Stimulated activated CD8-positive, alpha-beta memory T cell treated with anti-CD3 and anti-CD28 coated beads, Interleukin-7, amount 100 ng/mL, for 1 hour (primary cell): ENCODE results near the gene SLC1A6.
"Not testable (repeated sequence)": the region's sequence is repeated elsewhere in the genome, so short reads cannot be mapped to it uniquely, and the experiment has no call there.

Experiments used
- DNase-seq, 2 donors: peaks; one replicate each; pipeline ENCODE4 v3.0.0-alpha.2; 2020; ENCODE audit warnings: low read depth in 2 of 2

SLC1A6 gene

GRCh38 chr19:14957464-14957863 is 22.2 kb downstream of the SLC1A6 start:
- DNase-seq: no peak

GRCh38 chr19:14954071-14954655 is 25.5 kb downstream of the SLC1A6 start:
- DNase-seq: no peak

- no peak for DNase-seq
These were observed 26.9 kb downstream of the SLC1A6 start for GRCh38 chr19:14952767-14953166.

- DNase-seq: no peak
These were observed 29.2 kb downstream of the SLC1A6 start for GRCh38 chr19:14950421-14950820.

GRCh38 chr19:14949876-14950275 is 29.8 kb downstream of the SLC1A6 start:
- no peak for DNase-seq

- not testable (repeated sequence) for DNase-seq
These were observed 30.3 kb downstream of the SLC1A6 start for GRCh38 chr19:14949413-14949812.

GRCh38 chr19:14944456-14944855 is 35.2 kb downstream of the SLC1A6 start:
- no peak for DNase-seq

- DNase-seq: no peak
These were observed 36.1 kb downstream of the SLC1A6 start for GRCh38 chr19:14943601-14944000.

- DNase-seq: no peak
These were observed 38.5 kb downstream of the SLC1A6 start, which contains the start of gene OR7C2 for GRCh38 chr19:14941189-14941588. OR7C2 (plus strand) TSS chr19:14941489; CDS start chr19:14941489, 0 bp downstream.

- DNase-seq: no peak
These were observed 39.4 kb downstream of the SLC1A6 start for GRCh38 chr19:14940266-14940665.

- no peak for DNase-seq
These were observed 46.2 kb downstream of the SLC1A6 start for GRCh38 chr19:14933506-14933905.

- DNase-seq: no peak
These were observed 62.8 kb downstream of the SLC1A6 start for GRCh38 chr19:14916848-14917247.

- DNase-seq: no peak
These were observed 64.5 kb downstream of the SLC1A6 start for GRCh38 chr19:14915116-14915515.

GRCh38 chr19:14906711-14907110 is 73.0 kb downstream of the SLC1A6 start:
- no peak for DNase-seq

- no peak for DNase-seq
These were observed 77.9 kb downstream of the SLC1A6 start for GRCh38 chr19:14901675-14902260.
